ENCODE results near the gene EXOSC5. TPM values are rescaled to one million over a fixed set of nuclear protein-coding genes. Genes with fewer than 3 reads are reported as not detected.

Gene EXOSC5
- total and polyA plus RNA-seq, 10 of the 15 experiments (the other 5 are each of a cell fraction or from before 2014, with no cell fraction given), result 15.8 to 123 (median 52.7) TPM

GRCh38 chr19:41422456-41422855 is 25.3 kb upstream of the EXOSC5 start (continued):
- TF ChIP-seq CBX3 (IDR thresholded peaks at IDR 0.05; ENCODE audit: borderline replicate concordance, low read depth) (no peak), STAT1 (conservative IDR thresholded peaks at IDR 0.05) (no peak), KAT2A (conservative IDR thresholded peaks at IDR 0.05; ENCODE audit: control insufficient read depth, low read depth, low read length) (no peak), NBN (IDR thresholded peaks at IDR 0.05) (no peak), PML (IDR thresholded peaks at IDR 0.05; ENCODE audit: low read length) (no peak), FOS (IDR thresholded peaks at IDR 0.05; ENCODE audit: borderline replicate concordance, extremely low read depth, insufficient read length) (no peak), NR2F1 (conservative IDR thresholded peaks at IDR 0.05) (no peak), STAT3 (IDR thresholded peaks at IDR 0.05; ENCODE audit: low read depth, low read length) (no peak), NFYA (IDR thresholded peaks at IDR 0.05; ENCODE audit: borderline replicate concordance, low read depth, low read length) (no peak)

- WGBS (ENCODE audit: insufficient coverage, insufficient replicate concordance, low lambda C conversion rate, missing lambda C conversion rate), result 96% methylated on average over 20 of the region's 20 CpGs
- FAIRE-seq, result no peak
- CTCF ChIA-PET, result no interaction called here
- no peak for DNase-seq (ENCODE audit: low read depth, low spot score)
- Histone ChIP-seq H3K4me1 (ENCODE audit: control insufficient read depth, insufficient read depth, low read length) (peaks cover 2% of the 10 kb centered on the region), H3K4me2 (ENCODE audit: control insufficient read depth, insufficient read depth) (no peak overlapping the region), H4K20me1 (ENCODE audit: control insufficient read depth, insufficient read depth) (no peaks in the 10 kb centered on the region), H3K79me2 (ENCODE audit: control insufficient read depth, insufficient read depth, low read length) (no peaks in the 10 kb centered on the region), H2AFZ (ENCODE audit: control insufficient read depth, low read depth, low read length) (no peak overlapping the region), H3K36me3 (ENCODE audit: control insufficient read depth in 2 of 2, insufficient read depth in 2 of 2, low read length in 1 of 2) (peaks cover 11 to 18% of the 10 kb centered on the region in 2 experiments), H3K9me3 (replicated peaks; ENCODE audit: control insufficient read depth, insufficient read depth, low read length) (no peaks in the 10 kb centered on the region), H3K4me3 (no peak overlapping the region), H3K9ac (ENCODE audit: control insufficient read depth, insufficient read depth, low read length) (no peak overlapping the region), H3K27ac (ENCODE audit: control insufficient read depth, insufficient read depth) (no peak overlapping the region), H3K27me3 (replicated peaks in 1 of 2; ENCODE audit: control insufficient read depth in 2 of 2, insufficient read depth in 2 of 2, low read length in 1 of 2) (no peaks in the 10 kb centered on the region)
- SMC1A ChIA-PET (ENCODE audit: uncharacterized antibody, unreplicated experiment), result no interaction called here
- RAD21 ChIA-PET (ENCODE audit: unreplicated experiment), result no interaction called here
- TF ChIP-seq MEF2A (IDR thresholded peaks at IDR 0.05; ENCODE audit: insufficient read depth, low read depth, low read length) (no peak), REST (IDR thresholded peaks at IDR 0.05; ENCODE audit: low read depth, low read length) (no peak)
- no TSS peak for BruUV-seq (replicated peaks)
- ATAC-seq, result no peak
- in situ Hi-C loops (cut with MboI), result no loop called here
- intact Hi-C loops (cut with micrococcal nuclease; ENCODE audit: unreplicated experiment), result no loop called here
- POLR2A ChIA-PET, result no interaction called here
Measured at GRCh38 chr19:41421973-41422372, 24.8 kb upstream of the EXOSC5 start.

Measured in GM12878 (cell line).